ENCODE results near the gene GUCY1B1.

The GUCY1B1 gene

GRCh38 chr4:155758481-155759371 lies at the start of gene GUCY1B1:
TSS of gene GUCY1B1 (plus strand) at chr4:155759021. CDS start at chr4:155759141, 120 bp downstream.
- DNase-seq (ENCODE audit: low read depth), result peak; percentile 97

GRCh38 chr4:155709918-155710317 lies 48.9 kb upstream of the GUCY1B1 start:
- no peak for DNase-seq (ENCODE audit: low read depth)

GRCh38 chr4:155711556-155711955 lies 47.3 kb upstream of the GUCY1B1 start:
- no peak for DNase-seq (ENCODE audit: low read depth)

GRCh38 chr4:155712846-155713245 lies 46.0 kb upstream of the GUCY1B1 start:
- no peak for DNase-seq (ENCODE audit: low read depth)

- DNase-seq (ENCODE audit: low read depth), result no peak
These were observed 44.9 kb upstream of the GUCY1B1 start for GRCh38 chr4:155713911-155714310.

GRCh38 chr4:155722336-155722735 lies 36.5 kb upstream of the GUCY1B1 start:
- no peak for DNase-seq (ENCODE audit: low read depth)

- peak; percentile 54 for DNase-seq (ENCODE audit: low read depth)
These were observed 35.9 kb upstream of the GUCY1B1 start for GRCh38 chr4:155722816-155723499.

GRCh38 chr4:155724731-155725130 lies 34.1 kb upstream of the GUCY1B1 start:
- no peak for DNase-seq (ENCODE audit: low read depth)

- peak; percentile 80 for DNase-seq (ENCODE audit: low read depth)
These were observed 24.8 kb upstream of the GUCY1B1 start for GRCh38 chr4:155734065-155734464.

- DNase-seq (ENCODE audit: low read depth), result no peak
These were observed 23.9 kb upstream of the GUCY1B1 start for GRCh38 chr4:155734951-155735350.

GRCh38 chr4:155735496-155735895 lies 23.3 kb upstream of the GUCY1B1 start:
- peak; percentile 68 for DNase-seq (ENCODE audit: low read depth)

GRCh38 chr4:155738548-155738947 lies 20.3 kb upstream of the GUCY1B1 start:
- peak; percentile 83 for DNase-seq (ENCODE audit: low read depth)

- no peak for DNase-seq (ENCODE audit: low read depth)
These were observed 17.3 kb upstream of the GUCY1B1 start for GRCh38 chr4:155741546-155741945.

- no peak for DNase-seq (ENCODE audit: low read depth)
These were observed 16.4 kb upstream of the GUCY1B1 start for GRCh38 chr4:155742310-155743015.

- DNase-seq (ENCODE audit: low read depth), result peak; percentile 87
These were observed 12.8 kb upstream of the GUCY1B1 start for GRCh38 chr4:155745984-155746383.

- DNase-seq (ENCODE audit: low read depth), result no peak
These were observed 10.8 kb upstream of the GUCY1B1 start for GRCh38 chr4:155748039-155748438.

GRCh38 chr4:155749041-155749440 lies 9.8 kb upstream of the GUCY1B1 start:
- no peak for DNase-seq (ENCODE audit: low read depth)

GRCh38 chr4:155751569-155751968 lies 7.3 kb upstream of the GUCY1B1 start:
- DNase-seq (ENCODE audit: low read depth), result no peak

GRCh38 chr4:155757745-155758265 lies 1.0 kb upstream of the GUCY1B1 start:
- no peak for DNase-seq (ENCODE audit: low read depth)

- peak; percentile 39 for DNase-seq (ENCODE audit: low read depth)
These were observed 791 bp downstream of the GUCY1B1 start for GRCh38 chr4:155759372-155760252.

GRCh38 chr4:155761047-155761446 lies 2.2 kb downstream of the GUCY1B1 start:
- DNase-seq (ENCODE audit: low read depth), result no peak
